ENCODE measurements around the gene STK11IP. TPM values are rescaled to one million over a fixed set of nuclear protein-coding genes. Genes with fewer than 3 reads are reported as not detected.
A peak's percentile ranks its signal among the peaks of the same experiment; 100 is the strongest.

The STK11IP gene
- total RNA-seq, 4 donors from 2014 or later, result 25.3 to 68.0 (median 29.2) TPM

- Histone ChIP-seq H3K36me3 (peaks cover 15% of the 10 kb centered on the region), H3K9me3 (no peaks in the 10 kb centered on the region), H3K27me3 (peaks cover 9% of the 10 kb centered on the region), H3K4me1 (peaks cover 20% of the 10 kb centered on the region), H3K4me3 (peak within 1 kb of the TSS; percentile 93), H3K27ac (peak within 1 kb of the TSS; percentile 86)
- DNase-seq (ENCODE audit: low spot score in 2 of 2), result no peak
- WGBS, result 14% methylated on average over 21 of the region's 42 CpGs
- TF ChIP-seq CTCF (IDR thresholded peaks at IDR 0.05) (no peak), POLR2AphosphoS5 (IDR thresholded peaks at IDR 0.05) (no peak), POLR2A (IDR thresholded peaks at IDR 0.05) (no peak), EP300 (IDR thresholded peaks at IDR 0.05) (no peak)
Observed at GRCh38 chr2:219571311-219572236, 26.1 kb upstream of the STK11IP start, which contains the start of gene OBSL1. Gene OBSL1, minus strand, starts transcription at chr2:219571539. Its CDS starts 307 bp downstream, at chr2:219571232.

GRCh38 chr2:219572237-219573001 is 25.2 kb upstream of the STK11IP start, which contains the start of gene INHA:
Gene INHA, plus strand, starts transcription at chr2:219572310. Its CDS starts 65 bp downstream, at chr2:219572375.
- peak within 1 kb of the TSS; percentile 86 for H3K27ac ChIP-seq
- DNase-seq (ENCODE audit: low spot score in 2 of 2), result no peak

GRCh38 chr2:219573166-219573565 is 24.5 kb upstream of the STK11IP start:
- Histone ChIP-seq H3K27ac (no peak overlapping the region), H3K4me1 (peaks cover 20% of the 10 kb centered on the region), H3K36me3 (peaks cover under 1% of the 10 kb centered on the region), H3K27me3 (peaks cover 19% of the 10 kb centered on the region), H3K4me3 (no peak overlapping the region), H3K9me3 (no peaks in the 10 kb centered on the region)
- DNase-seq (ENCODE audit: low spot score in 2 of 2), result no peak
- 72% methylated on average over 5 of the region's 5 CpGs for WGBS
- TF ChIP-seq POLR2A (IDR thresholded peaks at IDR 0.05), result no peak
- TF ChIP-seq POLR2AphosphoS5 (IDR thresholded peaks at IDR 0.05), result no peak
- no peak for TF ChIP-seq EP300 (IDR thresholded peaks at IDR 0.05)
- TF ChIP-seq CTCF (IDR thresholded peaks at IDR 0.05), result no peak

More at GRCh38 chr2:219572237-219573001, 25.2 kb upstream of the STK11IP start, which contains the start of gene INHA:
- Histone ChIP-seq H3K4me1 (peaks cover 20% of the 10 kb centered on the region), H3K36me3 (peaks cover 8% of the 10 kb centered on the region), H3K4me3 (peak within 1 kb of the TSS; percentile 93), H3K27me3 (peaks cover 16% of the 10 kb centered on the region), H3K9me3 (no peaks in the 10 kb centered on the region)
- no peak for TF ChIP-seq EP300 (IDR thresholded peaks at IDR 0.05)
- TF ChIP-seq POLR2A (IDR thresholded peaks at IDR 0.05), result no peak
- TF ChIP-seq CTCF (IDR thresholded peaks at IDR 0.05), result no peak
- no peak for TF ChIP-seq POLR2AphosphoS5 (IDR thresholded peaks at IDR 0.05)
- 76% methylated on average over 12 of the region's 13 CpGs for WGBS

GRCh38 chr2:219574484-219575311 is 23.0 kb upstream of the STK11IP start:
- 73% methylated on average over 15 of the region's 22 CpGs for WGBS
- no peak for DNase-seq (ENCODE audit: low spot score in 2 of 2)
- TF ChIP-seq POLR2AphosphoS5 (IDR thresholded peaks at IDR 0.05), result no peak
- TF ChIP-seq CTCF (IDR thresholded peaks at IDR 0.05), result no peak
- no peak for TF ChIP-seq EP300 (IDR thresholded peaks at IDR 0.05)
- no peak for TF ChIP-seq POLR2A (IDR thresholded peaks at IDR 0.05)
- Histone ChIP-seq H3K27me3 (peaks cover 19% of the 10 kb centered on the region), H3K36me3 (no peaks in the 10 kb centered on the region), H3K27ac (no peak overlapping the region), H3K9me3 (no peaks in the 10 kb centered on the region), H3K4me3 (no peak overlapping the region), H3K4me1 (peaks cover 23% of the 10 kb centered on the region)

Data from suprapubic skin (tissue), 4 donors.